GM12873 (cell line): ENCODE data around the gene MRPL43.

Experiments used
- CTCF ChIP-seq: IDR thresholded peaks from 2 replicates; pipeline ENCODE4 v1.5.1; 2012; ENCODE audit warnings: low read depth, mild to moderate bottlenecking, moderate library complexity, low read length, control low read depth; ENCODE audit not compliant: insufficient read depth; ENCODE audit errors: missing control alignments

The MRPL43 gene

GRCh38 chr10:100999742-101000126, 12.4 kb upstream of the MRPL43 start, which contains the start of gene LZTS2:
Gene LZTS2, plus strand, starts transcription at chr10:100999808. Its CDS starts 2,731 bp downstream, at chr10:101002539.
- TF ChIP-seq CTCF = no peak

- TF ChIP-seq CTCF = peak; percentile 86
These were observed 11.9 kb upstream of the MRPL43 start for GRCh38 chr10:100998991-100999741.

GRCh38 chr10:100998183-100998990, 11.1 kb upstream of the MRPL43 start:
- no peak for TF ChIP-seq CTCF

GRCh38 chr10:100997360-100998182, 10.3 kb upstream of the MRPL43 start:
- peak; percentile 93 for TF ChIP-seq CTCF

- no peak for TF ChIP-seq CTCF
These were observed 9.5 kb upstream of the MRPL43 start for GRCh38 chr10:100996678-100997359.

- TF ChIP-seq CTCF = no peak
These were observed 7.9 kb upstream of the MRPL43 start for GRCh38 chr10:100995181-100995580.
